ENCODE results near the gene SPI1.

DNA sequence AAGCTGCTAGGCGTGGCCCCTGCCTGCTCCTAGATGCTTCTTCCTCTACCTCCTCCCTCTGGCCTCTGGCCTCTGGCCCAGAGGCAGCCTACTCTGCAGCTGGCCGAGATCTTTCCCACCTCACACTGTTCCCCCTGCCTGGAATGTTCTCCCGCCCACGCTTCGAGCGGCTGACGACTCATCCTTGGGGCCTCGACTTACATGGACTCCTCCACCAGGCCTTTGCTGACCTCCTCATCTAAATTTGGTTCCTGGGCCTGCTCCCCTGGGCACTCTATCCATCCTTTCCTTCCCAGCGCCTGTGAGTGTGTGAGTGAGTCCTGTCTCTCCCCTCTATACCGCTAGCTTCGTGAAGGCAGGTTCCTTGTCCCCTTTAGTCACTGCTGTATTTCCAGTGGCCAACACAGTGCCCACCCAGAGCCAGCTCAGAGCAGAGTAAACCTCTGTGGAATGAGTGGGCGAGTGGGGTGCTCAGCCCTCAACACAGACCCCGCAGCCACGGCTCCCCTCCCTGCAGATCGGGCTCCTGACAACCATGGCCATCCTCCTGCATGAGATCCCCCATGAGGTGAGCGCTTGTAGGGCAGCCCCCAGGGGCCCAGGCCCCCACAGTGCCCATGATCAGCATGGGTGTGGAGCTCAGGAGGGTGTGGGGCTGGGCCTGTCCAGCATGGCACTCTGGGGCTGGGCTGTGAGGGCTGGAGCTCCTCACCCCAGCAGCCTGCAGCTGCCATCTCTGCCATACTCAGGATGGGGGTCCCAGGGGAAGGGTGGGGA, 35.7 kb upstream of the SPI1 start:
- TF ChIP-seq, protein P1, sequence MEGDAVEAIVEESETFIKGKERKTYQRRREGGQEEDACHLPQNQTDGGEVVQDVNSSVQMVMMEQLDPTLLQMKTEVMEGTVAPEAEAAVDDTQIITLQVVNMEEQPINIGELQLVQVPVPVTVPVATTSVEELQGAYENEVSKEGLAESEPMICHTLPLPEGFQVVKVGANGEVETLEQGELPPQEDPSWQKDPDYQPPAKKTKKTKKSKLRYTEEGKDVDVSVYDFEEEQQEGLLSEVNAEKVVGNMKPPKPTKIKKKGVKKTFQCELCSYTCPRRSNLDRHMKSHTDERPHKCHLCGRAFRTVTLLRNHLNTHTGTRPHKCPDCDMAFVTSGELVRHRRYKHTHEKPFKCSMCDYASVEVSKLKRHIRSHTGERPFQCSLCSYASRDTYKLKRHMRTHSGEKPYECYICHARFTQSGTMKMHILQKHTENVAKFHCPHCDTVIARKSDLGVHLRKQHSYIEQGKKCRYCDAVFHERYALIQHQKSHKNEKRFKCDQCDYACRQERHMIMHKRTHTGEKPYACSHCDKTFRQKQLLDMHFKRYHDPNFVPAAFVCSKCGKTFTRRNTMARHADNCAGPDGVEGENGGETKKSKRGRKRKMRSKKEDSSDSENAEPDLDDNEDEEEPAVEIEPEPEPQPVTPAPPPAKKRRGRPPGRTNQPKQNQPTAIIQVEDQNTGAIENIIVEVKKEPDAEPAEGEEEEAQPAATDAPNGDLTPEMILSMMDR (conservative IDR thresholded peaks at IDR 0.05): no peak
- no peak for TF ChIP-seq ZFX (IDR thresholded peaks at IDR 0.05)

Measured in C4-2B (cell line).